HG02852 (cell line): ENCODE results near the gene PIP5K1C.
"Not testable (repeated sequence)": the region's sequence is repeated elsewhere in the genome, so short reads cannot be mapped to it uniquely, and the experiment has no call there.

Experiments
- ATAC-seq: cut with Tn5 transposase; IDR thresholded peaks from one replicate; pipeline ENCODE4 v1.9.1; 2021; ENCODE audit warnings: mild to moderate bottlenecking, moderate library complexity; ENCODE audit not compliant: unreplicated experiment

The PIP5K1C gene

GRCh38 chr19:3632739-3633558 lies 67.3 kb downstream of the PIP5K1C start:
- no peak for ATAC-seq

GRCh38 chr19:3632098-3632497 lies 68.2 kb downstream of the PIP5K1C start:
- ATAC-seq = no peak

GRCh38 chr19:3631053-3631861 lies 69.0 kb downstream of the PIP5K1C start:
- no peak for ATAC-seq

- ATAC-seq = not testable (repeated sequence)
Observed at GRCh38 chr19:3628766-3629165, 71.5 kb downstream of the PIP5K1C start.

GRCh38 chr19:3627351-3627723 lies 72.9 kb downstream of the PIP5K1C start:
- no peak for ATAC-seq

- peak; percentile 91 for ATAC-seq
Observed at GRCh38 chr19:3626473-3627350, 73.6 kb downstream of the PIP5K1C start, which contains the start of gene CACTIN. Gene CACTIN (minus strand): TSS chr19:3626790. CDS start chr19:3626762, 28 bp downstream.

- peak; percentile 3 for ATAC-seq
Observed at GRCh38 chr19:3625996-3626472, 74.2 kb downstream of the PIP5K1C start.

GRCh38 chr19:3623716-3624115 lies 76.6 kb downstream of the PIP5K1C start:
- no peak for ATAC-seq

GRCh38 chr19:3622224-3622623 lies 78.0 kb downstream of the PIP5K1C start:
- no peak for ATAC-seq

GRCh38 chr19:3621689-3622088 lies 78.6 kb downstream of the PIP5K1C start:
- ATAC-seq = no peak

GRCh38 chr19:3620817-3621547 lies 79.3 kb downstream of the PIP5K1C start:
- no peak for ATAC-seq

GRCh38 chr19:3620145-3620816 lies 80.0 kb downstream of the PIP5K1C start:
- ATAC-seq = no peak

GRCh38 chr19:3619631-3620012 lies 80.6 kb downstream of the PIP5K1C start:
- no peak for ATAC-seq

GRCh38 chr19:3618811-3619630 lies 81.2 kb downstream of the PIP5K1C start:
- ATAC-seq = no peak

GRCh38 chr19:3618144-3618810 lies 82.0 kb downstream of the PIP5K1C start:
- no peak for ATAC-seq

GRCh38 chr19:3617463-3617862 lies 82.8 kb downstream of the PIP5K1C start:
- no peak for ATAC-seq

- no peak for ATAC-seq
Observed at GRCh38 chr19:3615524-3616135, 84.6 kb downstream of the PIP5K1C start.
